ENCODE results near the gene LMO1. TPM values are rescaled to one million over a fixed set of nuclear protein-coding genes. Genes with fewer than 3 reads are reported as not detected.

Gene LMO1
- total RNA-seq, 4 donors from 2014 or later = not detected

GRCh38 chr11:8301622-8302021 lies 37.9 kb upstream of the LMO1 start:
- DNase-seq (ENCODE audit: low spot score) (no peak), ATAC-seq (ENCODE audit: low FRiP score) (no peak)
- TF ChIP-seq CTCF (IDR thresholded peaks at IDR 0.05) = no peak

GRCh38 chr11:8298801-8299786 lies 35.4 kb upstream of the LMO1 start:
- DNase-seq (ENCODE audit: low spot score) (no peak), ATAC-seq (ENCODE audit: low FRiP score) (no peak)
- no peak for TF ChIP-seq CTCF (IDR thresholded peaks at IDR 0.05)

GRCh38 chr11:8297781-8298440 lies 34.2 kb upstream of the LMO1 start:
- TF ChIP-seq CTCF (IDR thresholded peaks at IDR 0.05) = no peak
- ATAC-seq (ENCODE audit: low FRiP score) = no peak
- no peak for DNase-seq (ENCODE audit: low spot score)

GRCh38 chr11:8296872-8297271 lies 33.2 kb upstream of the LMO1 start:
- DNase-seq (ENCODE audit: low spot score) = no peak
- TF ChIP-seq CTCF (IDR thresholded peaks at IDR 0.05) = no peak
- ATAC-seq (ENCODE audit: low FRiP score) = no peak

- TF ChIP-seq CTCF (IDR thresholded peaks at IDR 0.05) = no peak
- DNase-seq (ENCODE audit: low spot score) (no peak), ATAC-seq (ENCODE audit: low FRiP score) (no peak)
These were observed 32.5 kb upstream of the LMO1 start for GRCh38 chr11:8296038-8296649.

- DNase-seq (ENCODE audit: low spot score) = no peak
- no peak for ATAC-seq (ENCODE audit: low FRiP score)
- no peak for TF ChIP-seq CTCF (IDR thresholded peaks at IDR 0.05)
These were observed 30.7 kb upstream of the LMO1 start for GRCh38 chr11:8294251-8294935.
